DOHH2 (cell line): ENCODE measurements around the gene SYT3.

Source experiments
- EZH2phosphoT487 ChIP-seq: fragments of 200-600 bp; sonication (generic); IDR thresholded peaks from 2 replicates; pipeline ENCODE4 v1.6.1; 2017; ENCODE audit warnings: borderline replicate concordance, mild to moderate bottlenecking, antibody characterized with exemption, low read length, moderate library complexity, mixed read lengths
- TF ChIP-seq, protein P1 (sequence below): fragments of 200-600 bp; sonication (generic); IDR thresholded peaks from one replicate; pipeline ENCODE4 v1.5.1; 2014; ENCODE audit warnings: antibody characterized with exemption, mild to moderate bottlenecking, low read depth, low read length; ENCODE audit not compliant: poor library complexity, severe bottlenecking

DNA sequence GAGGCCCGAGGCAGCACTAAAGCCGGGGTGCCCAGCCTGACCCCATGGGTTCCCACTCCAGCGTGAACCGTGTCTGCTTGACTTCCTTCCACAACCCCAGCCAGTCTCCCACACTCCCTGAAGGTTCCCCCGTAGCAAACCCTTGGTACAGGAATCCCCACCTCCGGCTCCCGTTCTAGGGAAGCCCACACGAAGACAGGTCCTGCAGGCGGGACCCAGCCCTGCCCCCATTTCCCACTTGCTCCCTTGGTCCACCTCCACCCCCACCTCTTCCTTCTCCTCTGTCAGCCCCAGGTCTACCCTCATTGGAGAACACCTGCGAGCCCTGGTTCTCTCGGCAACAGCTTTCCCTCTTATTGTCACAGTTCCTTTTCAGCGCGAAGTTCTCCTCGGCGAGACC lies 33.4 kb upstream of the SYT3 start:
- TF ChIP-seq, protein P1, sequence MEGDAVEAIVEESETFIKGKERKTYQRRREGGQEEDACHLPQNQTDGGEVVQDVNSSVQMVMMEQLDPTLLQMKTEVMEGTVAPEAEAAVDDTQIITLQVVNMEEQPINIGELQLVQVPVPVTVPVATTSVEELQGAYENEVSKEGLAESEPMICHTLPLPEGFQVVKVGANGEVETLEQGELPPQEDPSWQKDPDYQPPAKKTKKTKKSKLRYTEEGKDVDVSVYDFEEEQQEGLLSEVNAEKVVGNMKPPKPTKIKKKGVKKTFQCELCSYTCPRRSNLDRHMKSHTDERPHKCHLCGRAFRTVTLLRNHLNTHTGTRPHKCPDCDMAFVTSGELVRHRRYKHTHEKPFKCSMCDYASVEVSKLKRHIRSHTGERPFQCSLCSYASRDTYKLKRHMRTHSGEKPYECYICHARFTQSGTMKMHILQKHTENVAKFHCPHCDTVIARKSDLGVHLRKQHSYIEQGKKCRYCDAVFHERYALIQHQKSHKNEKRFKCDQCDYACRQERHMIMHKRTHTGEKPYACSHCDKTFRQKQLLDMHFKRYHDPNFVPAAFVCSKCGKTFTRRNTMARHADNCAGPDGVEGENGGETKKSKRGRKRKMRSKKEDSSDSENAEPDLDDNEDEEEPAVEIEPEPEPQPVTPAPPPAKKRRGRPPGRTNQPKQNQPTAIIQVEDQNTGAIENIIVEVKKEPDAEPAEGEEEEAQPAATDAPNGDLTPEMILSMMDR: no peak
- TF ChIP-seq EZH2phosphoT487: no peak
